ENCODE measurements around the gene CMSS1.

The CMSS1 gene

DNA sequence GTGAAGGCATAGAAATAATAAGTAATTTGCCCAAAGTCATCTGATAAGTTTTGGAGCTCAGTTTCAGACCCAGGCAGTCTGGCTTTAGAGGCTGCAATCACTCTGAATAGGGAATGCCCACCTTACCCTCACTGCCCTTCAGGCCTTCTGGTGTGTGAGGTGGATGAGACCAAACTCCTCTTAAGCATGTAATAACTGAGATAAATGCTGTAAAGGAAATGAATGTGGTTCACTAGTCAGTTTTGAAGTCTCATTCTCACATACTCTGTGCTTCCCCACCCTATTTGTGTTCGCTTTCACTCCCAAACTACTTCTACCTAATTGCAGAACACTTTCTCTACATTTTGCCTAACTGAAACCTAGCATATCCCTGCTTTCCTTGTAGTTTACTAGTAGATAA, 152.5 kb downstream of the CMSS1 start:
- TF ChIP-seq TAF1 (IDR thresholded peaks at IDR 0.05; ENCODE audit: borderline replicate concordance, low read depth, low read length) = no peak
- TF ChIP-seq POLR2A (IDR thresholded peaks at IDR 0.05; ENCODE audit: low read depth, low read length) = no peak
- TF ChIP-seq POLR2AphosphoS5 (IDR thresholded peaks at IDR 0.05; ENCODE audit: low read depth, low read length) = no peak
- FAIRE-seq (peak; percentile 21), DNase-seq (ENCODE audit: insufficient read length) (no peak)

DNA sequence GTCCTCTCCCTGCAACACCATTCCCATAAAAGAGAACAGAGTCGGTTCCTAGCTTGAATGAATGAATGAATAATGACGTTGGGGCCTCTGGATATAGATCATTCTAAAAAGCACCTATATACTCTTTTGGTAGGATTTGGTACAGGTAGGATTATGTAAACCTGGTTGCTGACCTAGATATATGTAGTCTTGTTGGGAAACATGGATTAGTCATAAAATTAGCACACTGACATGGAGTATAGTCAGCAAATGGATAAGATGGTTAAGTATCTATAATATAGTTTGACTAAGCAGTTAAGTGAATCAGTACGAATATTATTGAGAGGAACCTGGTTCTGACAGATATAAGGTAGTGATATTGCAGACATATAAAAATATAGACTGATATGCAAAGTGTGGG, 154.1 kb downstream of the CMSS1 start:
- FAIRE-seq (no peak), DNase-seq (ENCODE audit: insufficient read length) (no peak)
- no peak for TF ChIP-seq TAF1 (IDR thresholded peaks at IDR 0.05; ENCODE audit: borderline replicate concordance, low read depth, low read length)
- TF ChIP-seq POLR2AphosphoS5 (IDR thresholded peaks at IDR 0.05; ENCODE audit: low read depth, low read length) = no peak
- no peak for TF ChIP-seq POLR2A (IDR thresholded peaks at IDR 0.05; ENCODE audit: low read depth, low read length)

- DNase-seq (ENCODE audit: insufficient read length) (no peak), FAIRE-seq (no peak)
- TF ChIP-seq TAF1 (IDR thresholded peaks at IDR 0.05; ENCODE audit: borderline replicate concordance, low read depth, low read length) (no peak), POLR2A (IDR thresholded peaks at IDR 0.05; ENCODE audit: low read depth, low read length) (no peak), POLR2AphosphoS5 (IDR thresholded peaks at IDR 0.05; ENCODE audit: low read depth, low read length) (no peak)
Measured at GRCh38 chr3:99972380-99973104, 154.9 kb downstream of the CMSS1 start.

DNA sequence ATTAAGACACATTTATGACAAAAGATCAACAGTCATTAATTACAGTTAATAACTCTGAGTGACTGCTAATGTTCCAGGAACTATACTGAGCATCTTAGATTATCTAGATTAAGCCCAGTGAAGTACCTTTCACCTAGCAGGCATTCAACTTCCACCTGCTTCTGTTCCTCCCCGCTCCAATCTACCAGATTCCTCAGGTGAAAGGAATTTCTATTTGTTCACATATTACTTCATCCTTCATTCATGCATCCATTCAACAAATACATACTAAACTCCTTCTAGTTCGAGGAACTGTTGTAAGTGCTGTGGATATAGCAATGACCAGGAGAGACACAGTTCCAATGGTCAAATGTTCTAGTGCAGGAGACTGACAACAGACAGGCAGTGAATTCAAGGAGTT, 157.3 kb downstream of the CMSS1 start:
- DNase-seq (ENCODE audit: insufficient read length) = no peak
- FAIRE-seq = no peak
- TF ChIP-seq POLR2A (IDR thresholded peaks at IDR 0.05; ENCODE audit: low read depth, low read length) = no peak
- no peak for TF ChIP-seq TAF1 (IDR thresholded peaks at IDR 0.05; ENCODE audit: borderline replicate concordance, low read depth, low read length)
- no peak for TF ChIP-seq POLR2AphosphoS5 (IDR thresholded peaks at IDR 0.05; ENCODE audit: low read depth, low read length)

DNA sequence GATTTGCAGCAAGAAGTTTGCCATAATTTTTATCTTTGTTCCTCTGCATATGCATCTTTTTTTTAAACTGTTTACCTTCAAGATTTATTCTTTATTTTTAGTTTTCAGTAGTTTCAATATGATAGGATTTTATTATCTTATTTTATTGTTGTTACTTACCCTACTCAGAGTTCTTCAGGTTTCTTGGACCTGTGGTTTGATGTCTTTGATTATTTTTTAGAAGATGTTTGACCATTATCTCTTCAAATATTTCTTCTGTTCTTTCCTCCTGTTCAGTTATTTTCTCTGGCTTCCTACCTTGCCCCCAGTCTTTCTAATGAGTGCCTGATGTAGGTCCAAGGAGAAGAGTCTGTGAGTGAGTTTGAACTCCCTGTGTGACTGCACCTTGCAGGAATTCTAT, 158.9 kb downstream of the CMSS1 start:
- DNase-seq (ENCODE audit: insufficient read length) (no peak), FAIRE-seq (no peak)
- TF ChIP-seq POLR2AphosphoS5 (IDR thresholded peaks at IDR 0.05; ENCODE audit: low read depth, low read length) = no peak

GRCh38 chr3:99978221-99978620, 160.6 kb downstream of the CMSS1 start:
- no peak for FAIRE-seq
- no peak for TF ChIP-seq TAF1 (IDR thresholded peaks at IDR 0.05; ENCODE audit: borderline replicate concordance, low read depth, low read length)
- TF ChIP-seq POLR2A (IDR thresholded peaks at IDR 0.05; ENCODE audit: low read depth, low read length) = no peak
- TF ChIP-seq POLR2AphosphoS5 (IDR thresholded peaks at IDR 0.05; ENCODE audit: low read depth, low read length) = no peak

GRCh38 chr3:99980606-99981005, 162.9 kb downstream of the CMSS1 start:
- no peak for FAIRE-seq
- no peak for DNase-seq (ENCODE audit: insufficient read length)
- TF ChIP-seq POLR2AphosphoS5 (IDR thresholded peaks at IDR 0.05; ENCODE audit: low read depth, low read length) (no peak), TAF1 (IDR thresholded peaks at IDR 0.05; ENCODE audit: borderline replicate concordance, low read depth, low read length) (no peak), POLR2A (IDR thresholded peaks at IDR 0.05; ENCODE audit: low read depth, low read length) (no peak)

More at GRCh38 chr3:99978221-99978620, 160.6 kb downstream of the CMSS1 start:
- DNase-seq (ENCODE audit: insufficient read length) = no peak

DNA sequence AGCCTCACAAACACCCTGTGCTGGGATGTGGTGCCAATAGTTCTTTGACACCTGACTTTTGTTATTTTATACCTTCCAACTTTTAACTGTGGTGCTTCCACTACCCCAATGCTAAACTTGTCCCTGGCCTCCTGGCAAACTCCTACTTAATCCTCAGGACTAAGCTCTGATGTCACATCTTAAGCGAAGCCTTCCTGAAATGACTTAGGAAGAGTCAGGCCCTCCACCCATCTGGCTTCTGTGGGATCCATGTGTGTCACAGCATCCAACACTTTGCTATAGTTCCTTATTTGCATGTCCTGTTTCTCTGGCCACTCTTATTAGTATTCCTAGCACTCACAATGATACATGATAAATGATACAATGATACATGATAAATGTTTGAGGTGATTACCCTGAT, 163.5 kb downstream of the CMSS1 start:
- TF ChIP-seq TAF1 (IDR thresholded peaks at IDR 0.05; ENCODE audit: borderline replicate concordance, low read depth, low read length) = no peak
- no peak for TF ChIP-seq POLR2A (IDR thresholded peaks at IDR 0.05; ENCODE audit: low read depth, low read length)
- TF ChIP-seq POLR2AphosphoS5 (IDR thresholded peaks at IDR 0.05; ENCODE audit: low read depth, low read length) = no peak
- no peak for FAIRE-seq
- no peak for DNase-seq (ENCODE audit: insufficient read length)

DNA sequence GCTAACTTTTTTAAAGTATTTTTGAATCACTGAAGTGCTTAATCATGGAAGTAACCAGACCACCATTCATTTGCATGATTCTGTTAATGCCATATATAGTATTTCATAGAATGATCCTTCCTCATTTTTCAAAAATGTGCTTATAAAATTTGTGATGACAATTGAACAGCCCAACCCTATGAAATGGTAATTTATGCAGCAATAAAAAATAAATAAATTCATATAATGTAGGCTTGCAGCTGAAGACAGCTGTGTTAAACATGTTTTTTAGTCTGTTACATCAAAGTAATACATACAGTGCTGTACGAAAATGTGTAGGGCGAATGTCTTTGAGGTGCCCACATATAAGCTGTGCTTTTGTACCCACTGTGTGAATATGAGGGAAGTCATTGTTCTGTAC, 165.0 kb downstream of the CMSS1 start:
- DNase-seq (ENCODE audit: insufficient read length) (no peak), FAIRE-seq (no peak)
- TF ChIP-seq POLR2AphosphoS5 (IDR thresholded peaks at IDR 0.05; ENCODE audit: low read depth, low read length) (no peak), POLR2A (IDR thresholded peaks at IDR 0.05; ENCODE audit: low read depth, low read length) (no peak), TAF1 (IDR thresholded peaks at IDR 0.05; ENCODE audit: borderline replicate concordance, low read depth, low read length) (no peak)

GRCh38 chr3:99984139-99984538, 166.5 kb downstream of the CMSS1 start:
- no peak for FAIRE-seq
- TF ChIP-seq POLR2A (IDR thresholded peaks at IDR 0.05; ENCODE audit: low read depth, low read length) (no peak), TAF1 (IDR thresholded peaks at IDR 0.05; ENCODE audit: borderline replicate concordance, low read depth, low read length) (no peak), POLR2AphosphoS5 (IDR thresholded peaks at IDR 0.05; ENCODE audit: low read depth, low read length) (no peak)
- no peak for DNase-seq (ENCODE audit: insufficient read length)

- FAIRE-seq (no peak), DNase-seq (ENCODE audit: insufficient read length) (no peak)
- TF ChIP-seq POLR2AphosphoS5 (IDR thresholded peaks at IDR 0.05; ENCODE audit: low read depth, low read length) = no peak
- TF ChIP-seq TAF1 (IDR thresholded peaks at IDR 0.05; ENCODE audit: borderline replicate concordance, low read depth, low read length) = no peak
- no peak for TF ChIP-seq POLR2A (IDR thresholded peaks at IDR 0.05; ENCODE audit: low read depth, low read length)
Measured at GRCh38 chr3:99984668-99985067, 167.0 kb downstream of the CMSS1 start.

- FAIRE-seq = no peak
- DNase-seq (ENCODE audit: insufficient read length) = no peak
- TF ChIP-seq POLR2AphosphoS5 (IDR thresholded peaks at IDR 0.05; ENCODE audit: low read depth, low read length) (no peak), POLR2A (IDR thresholded peaks at IDR 0.05; ENCODE audit: low read depth, low read length) (no peak), TAF1 (IDR thresholded peaks at IDR 0.05; ENCODE audit: borderline replicate concordance, low read depth, low read length) (no peak)
Measured at GRCh38 chr3:99990179-99990578, 172.5 kb downstream of the CMSS1 start.
